Smooth muscle cell (in vitro differentiated cells): ENCODE results near the gene TUBB2A. TPM values are rescaled to one million over a fixed set of nuclear protein-coding genes. Genes with fewer than 3 reads are reported as not detected.
"Not testable (repeated sequence)": the region's sequence is repeated elsewhere in the genome, so short reads cannot be mapped to it uniquely, and the experiment has no call there.

Experiments
- DNase-seq: peaks from one replicate; lab custom pipeline; 2025; ENCODE audit not compliant: unreplicated experiment; lab: John Stamatoyannopoulos, UW
- H2AFZ ChIP-seq: fragments of 200-600 bp; sonication (generic); 2 replicates; pipeline ENCODE4 v1.6.0; 2016; ENCODE audit warnings: antibody characterized with exemption, low read depth, mild to moderate bottlenecking
- H3F3A ChIP-seq: fragments of 200-600 bp; sonication (generic); 2 replicates; pipeline ENCODE4 v1.6.0; 2017; ENCODE audit warnings: antibody characterized with exemption, low read depth
- H3K27ac ChIP-seq: fragments of 200-600 bp; sonication (generic); 2 replicates; pipeline ENCODE4 v1.5.1; 2016; ENCODE audit warnings: low read depth, mild to moderate bottlenecking
- H3K27me3 ChIP-seq: fragments of 200-600 bp; sonication (generic); 2 replicates; pipeline ENCODE4 v1.6.1; 2016; ENCODE audit warnings: low read depth, mild to moderate bottlenecking
- H3K36me3 ChIP-seq: fragments of 200-600 bp; sonication (generic); 2 replicates; pipeline ENCODE4 v1.5.1; 2016; ENCODE audit warnings: low read depth
- H3K4me1 ChIP-seq: fragments of 200-600 bp; sonication (generic); 2 replicates; pipeline ENCODE4 v1.5.1; 2016; ENCODE audit warnings: low read depth
- H3K4me2 ChIP-seq: fragments of 200-600 bp; sonication (generic); 2 replicates; pipeline ENCODE4 v1.6.0; 2016; ENCODE audit warnings: mild to moderate bottlenecking
- H3K4me3 ChIP-seq: fragments of 200-600 bp; sonication (generic); 2 replicates; pipeline ENCODE4 v1.5.1; 2016; ENCODE audit warnings: mild to moderate bottlenecking
- H3K79me2 ChIP-seq: fragments of 200-600 bp; sonication (generic); 2 replicates; pipeline ENCODE4 v1.6.0; 2016; ENCODE audit warnings: low read depth, mild to moderate bottlenecking
- H3K9ac ChIP-seq: fragments of 200-600 bp; sonication (generic); 2 replicates; pipeline ENCODE4 v1.6.0; 2016; ENCODE audit warnings: low read depth
- H3K9me3 ChIP-seq: fragments of 200-600 bp; sonication (generic); replicated peaks from 2 replicates; pipeline ENCODE4 v1.5.1; 2016; ENCODE audit warnings: low read depth
- H4K20me1 ChIP-seq: fragments of 200-600 bp; sonication (generic); 2 replicates; pipeline ENCODE4 v1.6.0; 2016; ENCODE audit warnings: low read depth
- WGBS: methylation state at CpG from one replicate; pipeline ENCODE4 v1.1.7; 2016; ENCODE audit warnings: low lambda C conversion rate; 5-methylcytosine and 5-hydroxymethylcytosine counted together
- polyA plus RNA-seq: library from polyadenylated mRNA; unstranded; fragments of >200 nt; fragmentation: Nextera tagmentation; extraction: Ambion mirVana; gene quantifications from 2 replicates; pipeline ENCODE4 v1.2.1, GENCODE V29; 2016
- total RNA-seq: library from RNA; depleted of rRNA; stranded (reverse); fragments of >200 nt; gene quantifications from 2 replicates; pipeline ENCODE4 v1.2.3, GENCODE V29; 2014
- TF ChIP-seq, protein P1 (sequence below): fragments of 200-600 bp; sonication (generic); IDR thresholded peaks from 2 replicates; pipeline ENCODE4 v1.5.1; 2017; ENCODE audit warnings: borderline replicate concordance, mild to moderate bottlenecking, antibody characterized with exemption; ENCODE audit not compliant: insufficient read depth, poor library complexity, severe bottlenecking

TUBB2A gene
- total and polyA plus RNA-seq, 2 experiments from 2014 or later: 236 to 272 TPM

DNA sequence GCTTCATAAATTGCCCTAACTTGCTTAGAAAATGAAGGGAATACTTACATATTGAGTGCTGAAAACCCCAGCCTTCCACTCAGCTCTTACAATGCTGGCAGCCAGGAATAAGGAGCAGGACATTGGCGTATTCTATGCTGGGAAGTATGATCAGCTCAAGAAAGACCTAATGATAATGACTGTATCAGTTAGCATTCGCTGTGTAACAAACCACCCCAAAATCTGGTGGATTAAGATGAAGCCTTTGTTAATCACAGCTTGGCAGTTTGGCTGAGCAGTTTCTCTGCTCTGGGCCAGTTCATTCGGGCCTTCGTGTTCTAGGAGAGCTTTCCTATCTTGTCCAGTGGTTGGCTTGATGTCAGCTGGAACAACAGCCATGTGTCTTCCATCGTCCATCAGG lies 33.4 kb upstream of the TUBB2A start:
- H3K79me2 ChIP-seq: no peaks in the 10 kb centered on the region
- H3K4me2 ChIP-seq: no peak overlapping the region
- no peaks in the 10 kb centered on the region for H3K36me3 ChIP-seq
- H3K9ac ChIP-seq: no peak overlapping the region
- H4K20me1 ChIP-seq: no peaks in the 10 kb centered on the region
- no peaks in the 10 kb centered on the region for H3K27me3 ChIP-seq
- no peaks in the 10 kb centered on the region for H3F3A ChIP-seq
- H3K27ac ChIP-seq: no peak overlapping the region
- H3K9me3 ChIP-seq: no peaks in the 10 kb centered on the region
- H3K4me3 ChIP-seq: no peak overlapping the region
- TF ChIP-seq, protein P1, sequence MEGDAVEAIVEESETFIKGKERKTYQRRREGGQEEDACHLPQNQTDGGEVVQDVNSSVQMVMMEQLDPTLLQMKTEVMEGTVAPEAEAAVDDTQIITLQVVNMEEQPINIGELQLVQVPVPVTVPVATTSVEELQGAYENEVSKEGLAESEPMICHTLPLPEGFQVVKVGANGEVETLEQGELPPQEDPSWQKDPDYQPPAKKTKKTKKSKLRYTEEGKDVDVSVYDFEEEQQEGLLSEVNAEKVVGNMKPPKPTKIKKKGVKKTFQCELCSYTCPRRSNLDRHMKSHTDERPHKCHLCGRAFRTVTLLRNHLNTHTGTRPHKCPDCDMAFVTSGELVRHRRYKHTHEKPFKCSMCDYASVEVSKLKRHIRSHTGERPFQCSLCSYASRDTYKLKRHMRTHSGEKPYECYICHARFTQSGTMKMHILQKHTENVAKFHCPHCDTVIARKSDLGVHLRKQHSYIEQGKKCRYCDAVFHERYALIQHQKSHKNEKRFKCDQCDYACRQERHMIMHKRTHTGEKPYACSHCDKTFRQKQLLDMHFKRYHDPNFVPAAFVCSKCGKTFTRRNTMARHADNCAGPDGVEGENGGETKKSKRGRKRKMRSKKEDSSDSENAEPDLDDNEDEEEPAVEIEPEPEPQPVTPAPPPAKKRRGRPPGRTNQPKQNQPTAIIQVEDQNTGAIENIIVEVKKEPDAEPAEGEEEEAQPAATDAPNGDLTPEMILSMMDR: no peak
- WGBS: 93% methylated on average over 5 of the region's 5 CpGs
- H2AFZ ChIP-seq: no peak overlapping the region
- DNase-seq: no peak
- peaks cover 18% of the 10 kb centered on the region for H3K4me1 ChIP-seq

- Histone ChIP-seq H2AFZ (no peak overlapping the region), H3K4me3 (no peak overlapping the region), H3K4me2 (no peak overlapping the region), H3K27me3 (no peaks in the 10 kb centered on the region), H3K27ac (no peak overlapping the region), H4K20me1 (no peaks in the 10 kb centered on the region), H3F3A (no peaks in the 10 kb centered on the region), H3K4me1 (peaks cover 11% of the 10 kb centered on the region), H3K79me2 (no peaks in the 10 kb centered on the region), H3K9me3 (no peaks in the 10 kb centered on the region), H3K36me3 (no peaks in the 10 kb centered on the region), H3K9ac (no peak overlapping the region)
- WGBS: 90% methylated on average over 4 of the region's 4 CpGs
- DNase-seq: no peak
- TF ChIP-seq, protein P1: no peak
Measured at GRCh38 chr6:3190056-3190455, 32.7 kb upstream of the TUBB2A start.

GRCh38 chr6:3189192-3189591 lies 31.8 kb upstream of the TUBB2A start:
- H3K9ac ChIP-seq, H3K4me2 ChIP-seq, DNase-seq, H3K27me3 ChIP-seq, H3K4me1 ChIP-seq, H3K36me3 ChIP-seq, H3F3A ChIP-seq, H3K9me3 ChIP-seq, H3K79me2 ChIP-seq, H3K27ac ChIP-seq, H2AFZ ChIP-seq, H4K20me1 ChIP-seq, H3K4me3 ChIP-seq: not testable (repeated sequence)
- WGBS: 89% methylated on average over 10 of the region's 10 CpGs

DNA sequence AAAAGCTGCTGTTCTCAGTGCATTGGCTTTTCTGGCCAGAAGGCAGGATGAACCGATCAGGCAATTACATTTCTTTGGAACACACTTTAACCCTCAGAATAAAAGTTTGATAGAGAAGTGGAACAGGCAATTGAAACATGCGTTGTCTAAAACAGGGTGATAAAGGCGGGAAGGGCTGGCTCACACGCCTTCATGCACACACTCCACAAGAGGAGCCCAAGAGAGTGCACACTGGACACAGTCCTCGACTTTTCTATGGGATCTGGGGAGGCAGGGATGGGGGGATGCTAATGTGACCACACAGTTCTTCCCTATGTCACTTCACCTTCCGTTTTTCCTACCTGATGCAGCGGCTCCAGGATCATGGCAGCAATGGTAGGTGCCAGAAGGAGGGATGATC lies 30.9 kb upstream of the TUBB2A start:
- no peaks in the 10 kb centered on the region for H4K20me1 ChIP-seq
- H3K9me3 ChIP-seq: no peaks in the 10 kb centered on the region
- no peaks in the 10 kb centered on the region for H3F3A ChIP-seq
- H3K4me3 ChIP-seq: no peak overlapping the region
- H3K4me2 ChIP-seq: no peak overlapping the region
- no peak overlapping the region for H3K27ac ChIP-seq
- 97% methylated on average over 7 of the region's 7 CpGs for WGBS
- no peaks in the 10 kb centered on the region for H3K27me3 ChIP-seq
- H3K4me1 ChIP-seq: no peaks in the 10 kb centered on the region
- no peaks in the 10 kb centered on the region for H3K79me2 ChIP-seq
- no peak overlapping the region for H2AFZ ChIP-seq
- no peaks in the 10 kb centered on the region for H3K36me3 ChIP-seq
- TF ChIP-seq, protein P1: no peak
- no peak for DNase-seq
- H3K9ac ChIP-seq: no peak overlapping the region
